Peyer's patch (tissue), 4 donors: ENCODE data around the gene MAPK6. TPM values are rescaled to one million over a fixed set of nuclear protein-coding genes. Genes with fewer than 3 reads are reported as not detected.
A peak's percentile ranks its signal among the peaks of the same experiment; 100 is the strongest.

Experiments
- DNase-seq, 3 donors: peaks; one replicate each; pipeline ENCODE4 v3.0.0-alpha.2; 2017 to 2019
- H3K27ac ChIP-seq, 4 donors: fragments of 200-600 bp; sonication (generic); one replicate each; pipeline ENCODE4 v1.5.1; 2016 to 2019
- H3K27me3 ChIP-seq, 2 donors: fragments of 200-600 bp; sonication (generic); one replicate each; pipeline ENCODE4 v1.5.1; 2019
- H3K36me3 ChIP-seq, 3 donors: fragments of 200-600 bp; sonication (generic); one replicate each; pipeline ENCODE4 v1.5.1; 2016 to 2019
- H3K4me1 ChIP-seq, 4 donors: fragments of 200-600 bp; sonication (generic); one replicate each; pipeline ENCODE4 v1.5.1; 2016 to 2019
- H3K4me3 ChIP-seq, 4 donors: fragments of 200-600 bp; sonication (generic); 1 replicate in 3 of 4; 2 replicates in 1 of 4; pipeline ENCODE4 v1.5.1; 2016 to 2019; ENCODE audit warnings: mild to moderate bottlenecking in 1 of 4
- H3K9me3 ChIP-seq, 4 donors: fragments of 200-600 bp; sonication (generic); one replicate each; pipeline ENCODE4 v1.5.1; 2016 to 2019; ENCODE audit warnings: mild to moderate bottlenecking in 1 of 4
- CTCF ChIP-seq, 6 experiments: fragments of 450-650 bp in 4 of 6; fragments of 200-600 bp in 2 of 6; sonication (generic) in 1 of 6; IDR thresholded peaks; one replicate each; pipeline ENCODE4 v1.5.1; 2017 to 2019; ENCODE audit warnings: antibody characterized with exemption in 6 of 6, mild to moderate bottlenecking in 3 of 6, moderate library complexity in 1 of 6
- POLR2A ChIP-seq, 2 donors: fragments of 450-650 bp; IDR thresholded peaks; one replicate each; pipeline ENCODE4 v1.5.1; 2017; ENCODE audit warnings: antibody characterized with exemption in 2 of 2, mild to moderate bottlenecking in 2 of 2, moderate library complexity in 2 of 2
- total RNA-seq, 4 donors: library from RNA; depleted of rRNA; stranded (reverse); fragments of >200 nt; gene quantifications; one replicate each; pipeline ENCODE4 v1.1.0, GENCODE V29; 2016

MAPK6 gene
- total RNA-seq, 4 donors from 2014 or later = 41.3 to 112 (median 72.3) TPM

DNA sequence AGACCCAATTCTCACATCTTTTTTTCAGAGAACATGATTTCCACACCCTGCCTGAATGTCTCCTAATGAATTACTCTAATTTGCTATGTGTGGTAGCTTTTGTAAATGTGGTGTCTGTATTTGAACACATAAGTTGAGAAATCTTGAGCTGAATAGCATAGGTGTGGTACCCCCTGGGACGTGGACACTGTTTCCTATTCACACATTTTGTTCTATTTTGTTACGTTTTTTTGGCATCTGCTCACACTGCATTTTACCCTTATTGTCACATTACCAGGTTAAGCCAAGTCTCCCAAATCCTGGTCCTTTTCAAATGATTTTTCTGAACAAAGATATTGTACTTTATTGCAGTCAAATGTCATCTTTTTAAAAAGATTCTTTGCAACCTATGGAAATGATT, 6.8 kb upstream of the MAPK6 start:
- Histone ChIP-seq H3K4me3 (no peak overlapping the region), H3K27ac (no peak overlapping the region), H3K36me3 (no peaks in the 10 kb centered on the region), H3K9me3 (no peaks in the 10 kb centered on the region), H3K4me1 (no peaks in the 10 kb centered on the region), H3K27me3 (no peaks in the 10 kb centered on the region)
- no peak for DNase-seq
- no peak for TF ChIP-seq CTCF (IDR thresholded peaks at IDR 0.05)
- TF ChIP-seq POLR2A (IDR thresholded peaks at IDR 0.05) = no peak

- Histone ChIP-seq H3K9me3 (no peaks in the 10 kb centered on the region), H3K4me1 (no peaks in the 10 kb centered on the region), H3K4me3 (no peak overlapping the region), H3K27ac (no peak overlapping the region), H3K27me3 (no peaks in the 10 kb centered on the region), H3K36me3 (no peaks in the 10 kb centered on the region)
- no peak for DNase-seq
- TF ChIP-seq POLR2A (IDR thresholded peaks at IDR 0.05) (no peak), CTCF (IDR thresholded peaks at IDR 0.05) (no peak)
Observed at GRCh38 chr15:52013151-52013791, 5.7 kb upstream of the MAPK6 start.

GRCh38 chr15:52014616-52015015, 4.4 kb upstream of the MAPK6 start:
- no peaks in the 10 kb centered on the region for H3K4me1 ChIP-seq
- no peaks in the 10 kb centered on the region for H3K9me3 ChIP-seq
- H3K36me3 ChIP-seq = no peaks in the 10 kb centered on the region
- H3K27ac ChIP-seq = no peak overlapping the region
- H3K27me3 ChIP-seq = no peaks in the 10 kb centered on the region
- no peak for DNase-seq
- no peak overlapping the region for H3K4me3 ChIP-seq
- TF ChIP-seq POLR2A (IDR thresholded peaks at IDR 0.05) = no peak
- no peak for TF ChIP-seq CTCF (IDR thresholded peaks at IDR 0.05)

GRCh38 chr15:52016316-52016715, 2.7 kb upstream of the MAPK6 start:
- TF ChIP-seq CTCF (IDR thresholded peaks at IDR 0.05) (no peak), POLR2A (IDR thresholded peaks at IDR 0.05) (no peak)

GRCh38 chr15:52018244-52018643, 775 bp upstream of the MAPK6 start:
- H3K27ac ChIP-seq = peak overlapping the region in 3 of 4 donors; percentile 90 to 98 (median 92)
- H3K4me1 ChIP-seq = peaks cover 0 to 9% (median 2%) of the 10 kb centered on the region in 4 donors
- TF ChIP-seq CTCF (IDR thresholded peaks at IDR 0.05) (no peak), POLR2A (IDR thresholded peaks at IDR 0.05) (no peak)
- H3K4me3 ChIP-seq = peak overlapping the region in 3 of 4 donors; percentile 54 to 86 (median 78)
- H3K36me3 ChIP-seq = no peaks in the 10 kb centered on the region
- no peaks in the 10 kb centered on the region for H3K27me3 ChIP-seq
- DNase-seq = no peak
- H3K9me3 ChIP-seq = no peaks in the 10 kb centered on the region

More at GRCh38 chr15:52016316-52016715, 2.7 kb upstream of the MAPK6 start:
- peaks cover 0 to 3% (median under 1%) of the 10 kb centered on the region in 4 donors for H3K4me1 ChIP-seq
- no peaks in the 10 kb centered on the region for H3K36me3 ChIP-seq
- DNase-seq = no peak
- no peaks in the 10 kb centered on the region for H3K27me3 ChIP-seq
- H3K4me3 ChIP-seq = no peak overlapping the region
- no peak overlapping the region for H3K27ac ChIP-seq
- no peaks in the 10 kb centered on the region for H3K9me3 ChIP-seq
